ENCODE results near the gene LONP2.

DNA sequence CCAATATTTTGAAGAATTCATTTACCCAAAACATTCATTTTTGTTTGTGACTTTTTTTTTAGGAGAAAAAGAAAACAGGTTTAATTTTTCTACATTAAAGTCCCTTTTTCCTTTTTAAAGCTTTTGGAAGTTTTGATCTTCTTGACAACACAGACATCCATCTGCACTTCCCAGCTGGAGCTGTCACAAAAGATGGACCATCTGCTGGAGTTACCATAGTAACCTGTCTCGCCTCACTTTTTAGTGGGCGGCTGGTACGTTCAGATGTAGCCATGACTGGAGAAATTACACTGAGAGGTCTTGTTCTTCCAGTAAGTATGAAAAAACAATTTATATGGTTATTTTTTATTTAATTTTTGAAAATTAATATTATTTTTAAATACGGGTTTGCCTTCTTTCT, 103.9 kb downstream of the LONP2 start:
- TF ChIP-seq, protein P1, sequence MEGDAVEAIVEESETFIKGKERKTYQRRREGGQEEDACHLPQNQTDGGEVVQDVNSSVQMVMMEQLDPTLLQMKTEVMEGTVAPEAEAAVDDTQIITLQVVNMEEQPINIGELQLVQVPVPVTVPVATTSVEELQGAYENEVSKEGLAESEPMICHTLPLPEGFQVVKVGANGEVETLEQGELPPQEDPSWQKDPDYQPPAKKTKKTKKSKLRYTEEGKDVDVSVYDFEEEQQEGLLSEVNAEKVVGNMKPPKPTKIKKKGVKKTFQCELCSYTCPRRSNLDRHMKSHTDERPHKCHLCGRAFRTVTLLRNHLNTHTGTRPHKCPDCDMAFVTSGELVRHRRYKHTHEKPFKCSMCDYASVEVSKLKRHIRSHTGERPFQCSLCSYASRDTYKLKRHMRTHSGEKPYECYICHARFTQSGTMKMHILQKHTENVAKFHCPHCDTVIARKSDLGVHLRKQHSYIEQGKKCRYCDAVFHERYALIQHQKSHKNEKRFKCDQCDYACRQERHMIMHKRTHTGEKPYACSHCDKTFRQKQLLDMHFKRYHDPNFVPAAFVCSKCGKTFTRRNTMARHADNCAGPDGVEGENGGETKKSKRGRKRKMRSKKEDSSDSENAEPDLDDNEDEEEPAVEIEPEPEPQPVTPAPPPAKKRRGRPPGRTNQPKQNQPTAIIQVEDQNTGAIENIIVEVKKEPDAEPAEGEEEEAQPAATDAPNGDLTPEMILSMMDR (conservative IDR thresholded peaks at IDR 0.05) = no peak
- no peak for TF ChIP-seq ZFX (IDR thresholded peaks at IDR 0.05)
